T-helper 2 cell (primary cell): ENCODE data around the gene DPF3.
"Not testable (repeated sequence)": the region's sequence is repeated elsewhere in the genome, so short reads cannot be mapped to it uniquely, and the experiment has no call there.

Source experiments
- DNase-seq, 5 experiments: peaks; one replicate each; pipeline versions ENCODE4 v3.0.0 to v3.0.0-alpha.2; 2012 to 2022

DPF3 gene

GRCh38 chr14:72878746-72879145, 15.2 kb downstream of the DPF3 start:
- no peak for DNase-seq

- no peak for DNase-seq
Observed at GRCh38 chr14:72876710-72877063, 17.2 kb downstream of the DPF3 start.

DNA sequence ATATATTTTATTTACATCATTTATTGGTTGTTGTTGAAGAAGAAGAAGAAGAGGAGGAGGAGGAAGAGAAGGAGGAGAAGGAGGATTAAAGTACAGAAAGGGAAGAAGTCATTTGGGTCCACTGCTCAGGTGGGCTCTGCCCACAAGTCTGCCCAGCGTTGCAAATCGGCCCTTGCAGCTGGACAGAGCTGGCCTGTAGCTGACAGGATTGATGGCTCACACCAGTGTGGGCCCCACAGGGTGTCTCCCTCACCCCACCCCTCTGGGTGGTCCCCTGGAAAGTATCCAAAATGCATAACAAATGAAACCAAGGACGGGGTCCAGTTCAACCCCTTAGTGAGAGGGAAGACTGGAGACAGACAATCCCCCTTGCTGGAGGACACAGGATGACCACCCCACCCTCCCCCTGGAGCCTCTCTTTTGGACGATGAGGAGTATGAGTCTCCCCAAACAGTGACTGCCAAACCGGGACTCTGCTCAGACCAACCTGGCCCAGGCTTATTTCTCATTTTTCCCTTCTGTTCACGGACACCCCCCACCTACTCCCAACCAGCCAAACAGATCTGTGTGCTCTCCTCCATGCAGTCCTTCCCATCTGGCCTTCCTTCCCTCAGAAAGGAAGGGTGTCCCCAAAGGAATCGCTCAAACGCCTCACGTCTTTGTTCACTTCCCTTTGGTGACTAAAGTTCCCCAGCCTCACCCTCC, 17.7 kb downstream of the DPF3 start:
- no peak for DNase-seq

GRCh38 chr14:72870878-72871277, 23.0 kb downstream of the DPF3 start:
- DNase-seq: not testable (repeated sequence)

GRCh38 chr14:72869407-72870329, 24.2 kb downstream of the DPF3 start:
- DNase-seq: no peak

DNA sequence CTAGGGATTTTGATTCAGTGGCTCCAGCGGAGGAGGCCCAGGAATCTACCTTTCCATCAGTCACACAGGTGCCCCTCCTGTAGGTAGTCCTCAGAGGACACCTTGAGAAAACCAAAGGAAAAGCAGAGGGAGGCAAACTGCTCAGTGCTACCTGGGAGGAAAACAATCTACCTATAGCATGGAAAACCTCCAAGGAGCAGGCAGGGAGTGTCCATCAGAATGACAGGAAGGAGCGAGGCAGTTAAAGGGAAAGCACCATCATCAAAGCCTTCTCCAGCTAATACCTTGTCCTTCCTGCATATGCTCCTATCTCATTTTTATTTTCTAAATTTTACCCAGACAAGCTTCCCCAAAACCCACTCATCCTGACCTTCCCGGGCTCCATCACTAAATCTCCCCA, 25.4 kb downstream of the DPF3 start:
- DNase-seq: no peak

DNA sequence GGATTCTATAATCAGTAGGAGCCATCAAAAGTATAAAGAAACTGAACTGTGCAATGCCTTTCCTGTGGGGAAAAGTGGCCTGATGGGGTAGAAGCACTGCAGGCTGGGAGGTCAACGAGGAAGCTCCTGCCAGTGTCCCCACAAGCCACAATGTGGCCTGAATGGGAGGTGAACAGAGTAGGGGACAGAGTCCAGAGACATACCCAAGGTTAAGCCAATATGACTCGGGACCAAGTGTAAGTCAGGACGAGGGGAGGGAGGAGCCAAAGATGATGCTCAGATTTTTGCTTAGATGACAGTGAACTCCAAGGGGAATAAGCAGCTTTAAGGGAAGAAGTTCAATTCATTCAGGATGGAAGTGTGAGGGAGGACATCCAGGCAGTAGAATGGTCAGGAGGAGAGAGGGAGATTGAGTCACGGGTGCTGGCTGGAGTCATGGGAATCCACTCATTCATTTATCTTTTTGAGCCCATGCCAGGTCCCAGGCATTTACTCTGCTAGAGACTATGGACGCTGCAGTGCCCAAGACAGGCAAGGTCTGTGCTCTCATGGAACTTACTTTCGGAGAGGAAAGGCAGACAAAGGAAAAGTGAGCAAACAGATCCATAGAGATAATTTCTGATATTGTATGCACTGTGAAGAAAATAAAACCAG, 29.1 kb downstream of the DPF3 start:
- no peak for DNase-seq

GRCh38 chr14:72863216-72864006, 30.5 kb downstream of the DPF3 start:
- DNase-seq: no peak

- no peak for DNase-seq
Observed at GRCh38 chr14:72856530-72857266, 37.2 kb downstream of the DPF3 start.

- DNase-seq: no peak
Observed at GRCh38 chr14:72855913-72856312, 38.0 kb downstream of the DPF3 start.

DNA sequence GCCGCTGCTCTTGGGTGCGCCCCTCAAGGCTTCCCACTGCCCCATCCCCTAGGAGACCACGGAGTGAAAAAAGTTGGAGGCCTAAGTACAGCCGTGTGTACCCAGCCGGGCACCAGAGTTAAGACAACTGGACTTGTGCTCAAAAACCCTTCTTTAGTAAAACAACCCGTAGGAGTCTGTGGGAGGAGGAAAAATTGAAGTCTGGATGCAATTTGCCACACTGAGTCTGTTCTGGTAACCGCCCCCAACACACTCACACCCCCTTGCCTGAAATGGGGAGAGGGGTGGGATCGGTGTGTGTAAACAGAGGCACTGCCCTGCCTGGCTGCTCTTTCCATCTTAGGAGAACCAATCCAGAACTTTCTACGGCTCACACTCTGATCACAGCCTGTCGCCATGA, 41.7 kb downstream of the DPF3 start:
- DNase-seq: no peak

- no peak for DNase-seq
Observed at GRCh38 chr14:72851635-72852034, 42.3 kb downstream of the DPF3 start.

GRCh38 chr14:72850360-72850759, 43.5 kb downstream of the DPF3 start:
- DNase-seq: no peak

GRCh38 chr14:72849222-72849621, 44.7 kb downstream of the DPF3 start:
- DNase-seq: no peak

- no peak for DNase-seq
Observed at GRCh38 chr14:72847721-72848120, 46.2 kb downstream of the DPF3 start.

DNA sequence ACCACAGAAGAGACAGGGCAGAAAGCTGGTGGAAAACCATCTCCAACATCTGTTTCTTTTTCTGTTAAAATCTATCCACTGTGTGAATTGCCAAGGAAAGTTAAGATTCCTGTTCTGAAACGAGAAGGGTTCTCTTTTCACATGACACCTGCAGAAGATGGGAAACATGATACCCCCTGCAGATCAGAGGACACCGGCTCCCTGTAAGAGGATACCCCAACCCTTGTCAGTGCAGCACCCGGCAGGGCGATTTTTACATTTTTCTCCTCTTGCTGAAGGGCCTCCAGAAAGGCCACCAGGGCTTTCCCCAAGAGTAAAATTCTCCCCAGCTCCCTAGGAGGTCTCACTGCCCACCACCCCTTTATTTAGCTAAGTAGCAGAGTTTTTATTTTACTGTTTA, 48.2 kb downstream of the DPF3 start:
- DNase-seq: no peak

DNA sequence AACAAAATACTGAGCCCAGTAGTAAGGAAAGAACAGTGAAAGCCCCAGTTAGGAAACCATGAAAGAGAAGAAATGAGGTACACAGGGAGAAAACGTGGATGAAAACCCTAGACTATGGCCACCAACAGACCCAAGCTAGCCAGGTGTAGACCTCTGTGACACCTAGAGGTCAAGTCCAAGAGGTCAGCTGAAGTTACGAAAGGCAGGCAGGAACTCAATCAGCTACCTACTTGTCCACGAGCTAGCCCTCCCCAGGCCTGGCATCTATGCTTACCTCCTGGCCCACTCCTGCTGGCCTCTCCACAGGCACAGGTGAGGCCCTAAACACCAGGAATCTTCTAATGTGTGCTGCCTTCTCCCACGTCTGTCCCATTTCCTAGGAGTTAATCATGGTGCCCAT, 48.7 kb downstream of the DPF3 start:
- no peak for DNase-seq

DNA sequence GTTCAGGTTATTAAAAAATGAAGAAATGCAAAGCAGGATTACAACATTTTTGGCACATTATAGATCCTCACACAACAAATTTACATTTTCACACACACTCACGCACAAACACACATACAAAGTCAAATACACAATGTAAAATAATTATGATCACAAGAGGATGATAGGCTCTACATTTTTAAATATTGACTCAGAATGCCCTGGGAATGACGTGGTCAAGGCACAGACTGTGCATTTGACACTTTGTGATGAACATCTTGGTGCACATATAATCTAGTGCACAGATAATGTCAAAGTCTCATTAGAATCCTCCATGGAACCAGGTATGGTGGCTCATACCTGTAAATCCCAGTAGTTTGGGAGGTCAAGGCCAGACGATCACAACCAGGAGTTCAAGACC, 49.4 kb downstream of the DPF3 start:
- no peak for DNase-seq

DNA sequence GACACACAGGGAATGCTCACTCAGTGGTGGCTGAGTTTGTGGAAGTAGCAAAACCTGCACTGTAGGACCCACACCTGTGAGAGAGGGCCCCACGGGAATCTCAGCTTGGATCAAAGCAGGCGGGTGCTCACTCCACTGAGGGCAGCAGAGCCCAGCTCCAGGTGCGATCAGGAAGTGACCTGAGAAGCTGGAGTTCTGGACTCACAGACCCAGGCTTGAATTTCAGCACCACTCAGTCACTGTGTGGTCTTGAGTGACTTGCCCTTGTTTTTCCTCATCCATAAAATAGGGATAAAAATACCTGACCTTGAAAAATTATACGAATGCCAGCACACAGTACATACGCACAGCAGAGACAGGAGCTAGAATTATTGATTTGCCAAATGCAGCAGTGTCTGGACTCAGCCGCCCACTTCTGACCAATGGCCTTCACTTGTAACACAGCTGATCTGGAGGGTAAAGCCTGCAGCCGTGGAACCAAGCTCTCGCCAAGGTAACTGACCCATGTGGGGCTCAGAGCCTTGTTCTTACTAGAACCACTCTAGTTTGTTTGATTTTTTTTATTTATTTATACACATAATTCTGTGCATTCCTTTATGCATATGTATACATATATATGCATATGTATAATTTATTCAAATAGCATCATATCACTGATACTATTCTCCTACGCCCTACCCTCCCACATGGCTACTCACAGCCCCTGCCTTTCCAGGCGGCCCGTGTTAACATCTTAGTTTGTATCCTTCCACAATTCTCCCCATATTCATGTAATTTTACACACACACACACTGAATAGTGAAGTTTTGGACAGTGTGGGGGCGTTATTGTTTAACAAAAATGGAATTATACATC, 53.9 kb downstream of the DPF3 start:
- DNase-seq: no peak

DNA sequence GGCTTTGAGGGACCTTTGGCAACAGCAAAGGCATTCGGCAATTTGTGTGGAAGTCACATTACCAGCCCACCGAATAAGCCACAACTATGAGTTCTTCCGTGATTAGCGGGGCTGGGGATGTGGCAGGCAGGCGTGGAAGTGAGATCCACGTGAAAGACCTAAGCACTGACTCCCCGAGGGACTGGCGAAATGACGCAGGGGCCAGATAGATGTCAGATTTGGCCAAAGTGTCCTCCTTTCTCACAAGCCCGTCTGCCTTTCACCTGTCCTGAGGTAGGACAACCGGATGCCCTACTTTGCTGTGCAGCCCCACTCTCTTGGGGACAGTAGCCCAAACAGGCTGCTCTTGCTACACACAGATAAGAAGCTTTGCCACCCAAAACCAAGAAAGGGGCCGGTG, 54.5 kb downstream of the DPF3 start:
- no peak for DNase-seq

DNA sequence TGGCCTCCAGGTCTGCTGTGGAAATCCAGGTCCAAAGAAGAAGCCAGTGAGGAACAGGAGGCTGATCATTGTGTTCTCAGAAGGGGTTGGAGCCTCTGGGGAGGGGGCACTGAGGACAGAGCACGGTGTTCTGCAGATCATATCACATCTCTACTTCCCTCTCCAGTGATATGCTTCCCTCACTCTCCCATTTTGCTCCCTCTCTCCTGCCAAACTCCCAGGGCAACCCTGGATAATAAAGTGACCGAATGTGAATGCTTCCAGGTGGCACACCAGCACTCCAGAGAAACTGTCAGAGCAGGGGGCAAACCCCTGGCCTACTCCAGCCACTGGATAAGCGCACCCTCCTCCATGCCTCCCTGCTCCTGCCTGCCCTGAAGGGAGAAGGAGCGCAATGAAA, 57.8 kb downstream of the DPF3 start:
- no peak for DNase-seq
